HTR-8/SVneo (cell line): ENCODE results near the gene MGRN1.

Experiments
- DNase-seq: peaks from one replicate; pipeline ENCODE4 v3.0.0; 2011; ENCODE audit warnings: low spot score, mixed read lengths; ENCODE audit not compliant: insufficient read length
- FAIRE-seq: peaks from 2 replicates; lab custom pipeline; 2011; peaks lifted over from hg19 to GRCh38; lab: Jason Lieb, UNC

Gene MGRN1

DNA sequence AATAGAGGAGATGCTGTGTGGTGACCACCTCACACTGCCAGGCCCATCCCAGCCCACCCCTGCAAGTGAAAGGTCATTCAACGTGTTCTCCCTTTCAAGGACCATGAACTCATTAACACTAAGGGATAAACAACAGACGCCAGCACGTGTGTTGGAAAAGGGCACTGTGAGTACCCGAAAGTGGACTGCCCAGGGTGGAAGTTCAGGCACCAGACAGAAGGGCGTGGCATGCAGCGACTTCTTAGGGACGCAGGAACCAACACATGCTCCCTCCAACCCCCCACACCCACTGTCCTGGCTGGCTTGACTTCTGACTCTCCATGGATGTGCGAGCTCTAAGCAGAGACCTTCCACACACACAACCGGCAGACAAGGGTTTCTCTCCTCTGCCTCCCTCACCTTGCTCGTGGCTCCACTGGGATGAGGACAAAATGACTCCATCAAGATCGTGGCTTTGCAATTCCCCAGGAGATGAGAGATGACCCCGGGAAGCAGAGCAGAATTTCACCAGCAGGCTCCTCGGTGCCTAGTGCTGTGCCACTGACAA, 20.9 kb upstream of the MGRN1 start:
- DNase-seq (no peak), FAIRE-seq (no peak)

DNA sequence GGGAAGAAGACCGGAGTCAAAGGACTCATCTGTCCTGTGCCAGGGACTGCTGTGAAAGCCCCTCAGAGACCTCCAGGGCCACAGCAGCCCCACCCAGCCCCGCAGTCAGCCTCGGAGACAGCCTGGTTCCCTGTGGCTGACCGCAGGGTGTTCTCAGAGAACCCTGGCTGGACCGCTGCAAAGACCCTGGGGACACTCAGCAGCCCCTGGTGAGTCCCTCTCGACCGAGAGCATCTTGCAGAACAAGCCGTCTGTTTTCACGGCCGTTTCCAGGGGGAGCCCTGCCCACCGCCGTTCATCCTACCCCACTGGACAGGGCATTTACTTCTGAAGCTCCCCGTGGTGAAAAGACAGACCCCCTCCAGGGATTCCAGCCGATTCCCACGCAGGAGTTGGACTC, 20.2 kb upstream of the MGRN1 start:
- DNase-seq (no peak), FAIRE-seq (no peak)

DNA sequence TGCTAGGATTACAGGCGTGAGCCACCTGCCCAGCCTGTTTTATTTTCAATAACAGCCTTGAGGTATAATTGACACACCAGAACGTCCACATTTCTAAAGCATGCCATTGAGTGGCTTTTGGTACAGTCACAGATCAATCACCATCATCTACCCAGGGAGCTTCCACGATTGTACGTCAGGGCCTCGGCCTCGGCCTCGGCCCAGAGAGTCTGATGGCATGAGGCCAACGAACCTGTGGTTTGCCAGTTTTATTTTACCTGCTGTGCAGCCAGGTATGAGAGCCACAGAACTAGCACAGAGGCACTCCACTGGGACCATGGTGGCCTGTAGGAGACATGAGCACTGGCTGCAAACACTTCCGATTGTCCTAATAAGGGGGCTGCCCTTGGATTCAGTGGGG, 18.3 kb upstream of the MGRN1 start:
- no peak for FAIRE-seq
- DNase-seq, result no peak

DNA sequence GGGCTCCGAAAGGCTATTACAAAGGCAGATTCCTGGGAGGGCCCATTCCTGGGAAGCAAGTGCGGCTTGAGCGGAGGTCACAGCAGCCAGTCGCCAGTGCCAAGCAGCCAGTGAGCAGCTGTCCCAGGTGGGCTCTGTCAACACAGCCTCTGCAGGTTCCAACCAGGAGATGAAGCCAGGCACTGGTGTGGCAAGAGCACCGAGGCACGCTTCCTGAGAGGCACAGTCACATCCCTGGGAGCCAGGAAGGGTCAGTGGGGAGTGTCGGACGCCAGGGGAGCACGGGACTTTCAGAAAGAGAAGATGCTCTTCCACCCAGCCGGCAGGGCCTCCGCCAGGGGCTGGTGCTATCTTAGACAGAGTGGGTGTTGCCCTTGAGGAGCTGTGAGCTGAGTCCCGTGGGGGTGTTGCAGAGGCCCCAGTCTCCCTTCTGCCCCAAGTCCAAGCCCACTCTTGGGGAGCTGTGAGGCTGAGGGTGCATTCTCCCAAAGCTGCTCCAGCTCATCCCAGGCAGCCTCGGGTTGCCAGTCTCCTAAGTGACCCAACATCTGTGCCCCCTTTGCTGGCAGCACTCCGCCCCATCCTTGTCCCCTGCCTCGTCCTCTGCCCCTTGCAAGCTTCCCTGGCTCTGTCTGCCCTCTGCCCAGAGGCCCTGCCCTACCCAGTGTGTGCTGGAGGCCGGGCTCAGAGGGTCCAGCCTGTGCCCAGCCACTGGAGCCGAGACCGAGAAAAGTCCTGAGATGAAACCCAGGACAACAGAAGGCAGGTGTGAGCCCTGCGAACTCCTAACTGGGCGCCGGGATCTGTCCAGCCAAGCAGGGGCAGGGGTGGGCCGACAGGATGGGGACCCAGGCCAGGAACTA, 16.6 kb upstream of the MGRN1 start:
- FAIRE-seq, result no peak
- DNase-seq, result no peak

DNA sequence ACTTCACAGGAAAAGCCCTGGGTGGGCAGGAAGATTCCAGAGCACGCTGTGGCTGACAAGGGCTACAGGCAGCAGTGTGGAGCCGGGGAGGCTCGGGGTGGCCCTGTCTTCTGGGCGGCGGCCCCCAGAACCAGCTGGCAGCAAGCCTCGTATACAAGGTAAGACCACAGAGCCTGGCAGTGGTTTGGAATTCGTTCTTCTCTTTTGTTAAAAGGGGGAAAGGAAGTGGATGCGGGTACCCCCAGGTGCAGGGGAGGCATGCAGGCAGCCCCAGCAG, 16.0 kb upstream of the MGRN1 start:
- DNase-seq, result no peak
- no peak for FAIRE-seq

DNA sequence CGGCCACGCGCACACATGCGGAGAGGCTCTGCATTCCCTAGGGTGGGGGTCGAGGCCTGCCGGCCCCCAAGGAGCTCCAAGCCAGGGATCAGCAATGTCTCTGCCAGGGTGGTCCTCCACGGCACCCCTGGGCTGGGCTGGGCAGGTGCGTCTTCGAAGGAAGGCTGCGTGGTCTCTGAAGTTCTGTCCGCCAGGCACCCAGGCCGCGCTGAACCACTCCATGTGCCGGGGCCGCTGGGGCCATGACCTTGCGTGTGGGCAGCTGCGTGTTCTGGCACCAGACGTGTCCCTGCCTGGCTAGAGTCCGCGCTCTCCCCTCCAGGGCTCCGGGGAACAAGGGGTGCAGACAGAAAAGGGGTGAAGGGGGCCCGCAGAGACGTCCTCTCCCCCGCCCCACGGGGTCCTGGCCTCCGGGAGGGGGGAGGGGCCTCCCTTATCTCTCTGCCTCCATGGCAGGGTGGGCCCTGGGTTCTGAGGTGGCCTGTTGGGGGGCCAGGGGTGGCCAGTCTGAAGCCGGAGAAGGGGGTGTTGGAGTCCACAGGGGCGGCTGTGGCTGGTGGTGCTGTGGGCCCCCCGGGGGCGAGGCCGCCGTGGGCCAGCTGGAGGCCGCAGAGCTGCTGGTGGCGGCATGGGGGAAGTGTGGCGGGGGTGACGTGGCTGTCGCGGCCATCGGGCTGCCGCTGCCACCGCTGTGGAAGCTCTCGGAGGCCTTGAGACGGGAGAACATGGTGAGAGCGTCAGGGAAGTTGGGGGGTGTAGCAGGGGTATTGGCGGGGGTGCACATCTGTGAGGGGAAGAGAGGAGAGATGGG, 15.2 kb upstream of the MGRN1 start:
- DNase-seq, result no peak
- no peak for FAIRE-seq

DNA sequence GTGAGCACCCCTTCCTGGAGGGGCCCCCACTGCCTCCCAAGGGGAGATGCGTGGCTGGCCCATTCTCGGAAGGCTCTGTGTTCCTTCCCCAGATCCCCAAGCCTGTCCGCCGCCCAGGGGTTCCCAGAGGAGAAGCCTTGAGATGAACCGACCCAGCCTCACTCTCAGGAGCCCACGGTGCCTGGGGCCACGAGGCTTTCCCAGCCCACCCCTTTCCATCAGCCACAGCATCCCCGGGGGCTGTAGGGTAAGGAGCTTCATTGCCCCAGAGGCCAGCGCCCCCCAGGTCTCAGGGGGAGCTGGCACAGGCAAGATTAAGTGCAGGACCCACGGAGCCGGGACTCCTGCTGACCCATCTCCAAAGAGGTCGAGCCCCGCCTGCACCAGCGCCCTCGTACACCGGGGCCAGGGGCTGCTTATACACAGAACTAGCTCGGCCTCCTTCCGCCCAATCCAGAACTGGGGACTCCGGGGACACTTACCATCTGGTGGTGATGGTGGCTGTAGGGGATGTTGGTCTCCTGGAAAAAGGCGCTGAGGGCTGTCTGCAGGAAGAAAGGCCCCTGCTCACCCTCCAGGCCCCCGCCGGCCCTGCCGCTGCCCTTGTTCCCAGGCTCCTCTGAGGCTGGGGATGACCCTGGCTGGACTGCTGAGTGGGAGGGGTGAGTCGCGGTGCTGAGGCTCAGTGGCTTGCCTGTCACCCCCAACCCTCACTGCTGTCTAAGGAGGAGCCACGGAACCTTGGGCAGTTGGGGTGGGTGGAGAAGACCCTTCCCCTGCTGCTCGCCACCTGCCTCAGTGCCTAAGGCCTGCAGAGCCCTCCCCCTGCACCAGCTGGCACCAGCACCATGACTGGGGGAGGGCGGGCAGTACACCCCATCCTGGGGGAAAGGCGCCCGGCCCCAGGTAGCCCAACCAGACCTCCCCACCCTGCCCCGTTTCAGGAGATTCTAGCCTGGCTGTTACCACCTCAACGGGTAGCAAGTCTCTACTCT, 14.3 kb upstream of the MGRN1 start:
- no peak for FAIRE-seq
- DNase-seq, result no peak

DNA sequence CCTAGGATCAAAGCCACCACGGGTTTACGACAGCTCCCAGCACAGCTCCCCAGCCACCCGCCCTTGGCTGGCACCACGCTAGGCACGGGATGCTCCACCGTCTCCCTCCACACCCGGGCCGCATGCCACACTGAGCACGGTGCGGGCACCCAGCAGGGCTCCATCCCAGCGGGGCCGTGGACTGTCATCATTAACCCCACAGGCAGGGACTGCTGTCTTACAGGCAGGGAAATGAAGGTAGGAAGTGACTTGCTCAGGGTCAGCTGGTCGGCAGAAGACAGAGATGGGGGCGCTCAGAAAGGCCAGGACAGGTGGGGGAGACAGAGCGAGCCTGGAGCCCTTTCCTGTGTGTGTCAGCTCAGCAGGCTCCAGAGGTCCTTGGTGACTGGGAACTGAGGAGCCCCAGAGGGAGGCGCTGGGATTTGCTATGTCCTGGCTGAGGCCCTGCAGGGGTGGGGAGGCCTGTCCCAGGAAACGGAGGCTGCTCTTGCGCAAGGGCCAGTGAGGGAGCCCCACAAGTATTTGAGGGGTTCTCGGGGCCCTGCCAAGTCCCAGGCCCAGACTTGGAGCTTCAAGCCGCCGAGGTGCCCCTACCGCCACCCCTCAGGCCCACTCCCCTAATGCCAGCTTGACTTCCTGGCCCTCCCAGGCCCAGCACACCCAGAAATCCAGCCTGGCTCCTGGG, 13.1 kb upstream of the MGRN1 start:
- peak; percentile 16 for FAIRE-seq
- peak; percentile 23 for DNase-seq

DNA sequence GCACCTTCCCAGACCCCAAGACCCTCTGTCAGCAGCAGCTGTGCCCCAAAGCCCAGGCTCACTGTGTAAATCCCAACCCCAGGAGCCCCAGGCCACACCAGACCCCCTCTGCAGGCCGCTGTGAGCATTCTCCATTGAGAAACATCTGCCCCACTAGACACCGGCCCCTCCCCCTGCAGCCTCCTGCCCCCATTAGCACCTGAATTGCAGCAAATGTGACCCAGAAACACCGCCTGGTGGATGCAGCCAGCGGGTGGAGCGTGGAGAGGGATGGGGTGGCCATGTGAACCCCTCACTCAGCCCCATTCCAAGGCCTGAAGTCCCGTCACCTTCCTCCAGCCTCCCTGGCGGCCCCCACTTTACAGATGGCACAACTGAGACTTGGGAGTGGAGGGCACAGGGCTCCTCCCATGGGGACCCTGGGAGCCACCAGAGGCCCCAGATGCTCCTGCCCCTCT, 12.1 kb upstream of the MGRN1 start:
- FAIRE-seq, result no peak
- no peak for DNase-seq

DNA sequence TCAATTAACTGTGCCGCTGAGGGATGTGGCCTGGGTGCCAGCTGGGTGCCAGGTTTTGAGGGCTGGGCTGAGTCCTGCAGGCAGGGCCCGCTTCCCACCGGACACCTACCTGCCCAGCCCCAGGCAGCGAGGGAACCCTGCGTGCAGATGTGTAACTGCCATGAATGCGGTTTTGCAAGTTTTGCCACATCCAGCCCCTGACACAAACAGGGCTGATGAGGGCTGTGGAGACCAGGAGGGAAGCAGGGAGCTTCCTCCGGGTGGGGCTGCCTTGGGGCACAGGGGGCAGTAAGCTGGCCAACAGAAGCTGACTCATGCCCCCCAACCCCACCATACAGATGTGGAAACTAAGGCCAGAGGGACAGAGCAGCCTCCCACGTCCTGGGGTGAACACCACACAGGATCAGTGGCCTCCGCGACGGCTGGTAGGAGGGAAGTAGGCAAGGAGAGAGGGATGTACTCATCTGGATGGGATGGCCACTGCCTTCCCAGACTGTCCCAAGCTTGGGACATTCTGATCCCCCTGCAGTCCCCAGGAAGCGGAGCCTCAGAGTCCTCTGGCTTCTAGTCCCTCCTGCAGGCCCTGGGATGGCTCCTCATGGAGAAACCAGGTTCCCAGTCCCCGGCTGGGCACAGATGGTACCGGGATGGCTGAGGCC, 11.5 kb upstream of the MGRN1 start:
- FAIRE-seq (no peak), DNase-seq (no peak)

DNA sequence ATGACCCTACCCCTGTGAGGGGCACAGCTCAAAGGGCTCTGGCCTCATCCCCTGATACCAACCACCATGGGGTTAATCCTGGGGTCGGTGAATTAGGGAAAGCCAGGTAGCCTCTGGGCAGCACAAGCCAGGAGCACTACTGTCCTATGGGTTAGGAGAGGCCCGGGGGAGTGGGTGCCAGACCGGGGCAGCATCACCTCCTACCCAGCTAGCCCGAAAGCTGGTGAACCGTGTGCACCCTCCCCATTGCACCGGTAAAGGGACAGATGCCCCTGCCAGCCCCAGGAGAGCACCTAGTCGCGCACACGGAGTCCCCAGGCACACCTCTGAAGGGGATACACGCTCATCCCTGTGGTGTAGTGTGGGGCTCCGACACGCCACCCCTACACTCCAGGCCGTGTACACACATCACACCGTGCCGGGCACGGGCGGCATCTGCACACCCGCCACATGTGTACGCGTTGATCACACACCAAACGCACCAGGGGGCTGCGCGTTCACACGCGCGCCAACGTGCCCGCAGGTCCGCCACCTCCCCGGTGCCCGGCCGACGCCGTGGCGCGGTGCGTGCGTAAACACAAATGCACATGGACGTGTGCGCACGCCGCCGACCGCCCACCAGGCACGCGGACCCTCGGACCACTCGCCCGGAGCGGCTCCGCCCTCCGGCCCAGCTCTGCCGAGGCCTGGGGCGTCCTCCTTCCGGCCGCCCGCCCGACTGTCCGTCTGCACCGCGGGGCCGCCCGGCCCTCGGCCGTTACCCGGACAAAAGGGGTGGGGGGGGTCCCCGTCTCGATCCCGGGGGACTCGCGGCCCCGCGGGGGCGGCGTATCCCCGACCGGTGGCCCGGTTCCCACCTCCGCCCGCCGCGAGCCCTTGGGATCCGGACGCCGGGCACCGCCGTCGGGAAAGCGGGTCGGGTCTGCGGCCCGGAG, 10.7 kb upstream of the MGRN1 start:
- FAIRE-seq (peak; percentile 95), DNase-seq (peak; percentile 37)

DNA sequence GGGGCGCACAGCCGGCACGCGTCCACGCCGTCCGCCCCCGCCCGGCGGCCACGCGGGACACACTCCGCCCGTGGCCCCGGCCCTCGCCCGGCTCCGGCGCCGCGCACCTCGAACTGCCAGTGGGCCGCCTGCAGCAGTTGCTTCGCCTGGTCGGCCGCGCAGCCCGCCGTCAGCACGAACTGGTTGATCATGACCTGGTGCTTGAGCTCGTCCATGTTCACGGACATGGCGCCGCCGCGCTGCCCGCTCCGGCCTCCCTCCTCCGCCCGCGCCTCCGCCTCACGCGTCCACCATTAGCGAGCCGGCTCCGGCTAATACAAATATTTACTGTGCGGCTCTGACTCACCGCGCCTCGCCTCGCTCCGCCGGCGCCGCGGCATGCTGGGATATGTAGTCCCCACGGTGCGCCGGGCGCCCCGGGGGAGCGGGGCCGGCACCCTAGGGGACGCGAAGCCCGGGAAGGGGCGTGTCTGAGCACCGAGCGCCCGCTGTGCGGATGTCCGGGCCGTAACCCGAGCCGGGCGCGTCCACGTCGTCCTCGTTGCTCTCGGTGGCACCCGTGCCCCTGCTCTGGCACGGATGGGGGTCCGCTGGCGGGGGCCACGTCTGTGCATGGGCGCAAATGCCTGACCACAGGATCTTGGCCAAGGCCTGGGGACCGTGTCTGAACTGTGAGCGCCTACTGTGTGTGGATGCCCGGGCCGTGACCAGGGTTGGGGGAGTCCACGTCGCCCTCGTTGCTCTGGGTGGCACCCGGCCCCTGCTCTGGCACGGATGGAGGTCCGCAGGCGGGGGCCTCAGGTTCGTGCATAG, 9.8 kb upstream of the MGRN1 start, which contains the start of gene UBALD1:
Gene UBALD1, minus strand, starts transcription at position 318 of the 813 bp plus-strand sequence. Its CDS starts 91 bp downstream, at position 227.
- FAIRE-seq (peak; percentile 96), DNase-seq (peak; percentile 89)

DNA sequence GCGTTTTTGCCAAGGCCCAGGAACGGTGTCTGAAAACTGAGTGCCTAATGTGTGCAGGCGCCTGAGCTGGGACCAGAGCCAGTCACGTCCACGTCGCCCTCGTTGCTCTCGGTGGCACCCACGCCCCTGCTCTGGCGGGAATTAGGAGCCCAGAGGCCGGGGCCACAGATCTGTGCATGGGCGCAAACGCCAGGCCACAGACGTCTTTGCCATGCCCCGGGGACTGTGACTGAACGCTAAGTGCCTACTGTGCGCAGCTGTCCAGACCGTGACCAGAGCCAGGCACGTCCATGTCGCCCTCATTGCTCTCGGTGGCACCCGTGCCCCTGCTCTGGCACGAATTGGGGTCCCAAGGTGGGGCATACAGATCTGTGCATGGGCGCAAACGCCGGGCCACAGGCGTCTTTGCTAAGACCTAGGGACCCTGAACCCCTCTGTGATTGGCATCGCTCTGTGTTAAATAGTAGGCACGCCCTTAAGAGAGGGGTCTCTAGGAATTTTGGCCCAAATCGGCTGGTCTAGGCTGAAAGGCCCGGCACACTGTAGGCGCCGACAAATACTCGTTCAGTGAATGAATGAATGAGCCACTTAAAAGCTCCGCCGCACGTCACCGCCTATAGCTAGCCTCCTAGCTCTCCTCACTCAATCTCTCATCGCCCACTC, 9.1 kb upstream of the MGRN1 start:
- DNase-seq, result no peak
- FAIRE-seq, result no peak

DNA sequence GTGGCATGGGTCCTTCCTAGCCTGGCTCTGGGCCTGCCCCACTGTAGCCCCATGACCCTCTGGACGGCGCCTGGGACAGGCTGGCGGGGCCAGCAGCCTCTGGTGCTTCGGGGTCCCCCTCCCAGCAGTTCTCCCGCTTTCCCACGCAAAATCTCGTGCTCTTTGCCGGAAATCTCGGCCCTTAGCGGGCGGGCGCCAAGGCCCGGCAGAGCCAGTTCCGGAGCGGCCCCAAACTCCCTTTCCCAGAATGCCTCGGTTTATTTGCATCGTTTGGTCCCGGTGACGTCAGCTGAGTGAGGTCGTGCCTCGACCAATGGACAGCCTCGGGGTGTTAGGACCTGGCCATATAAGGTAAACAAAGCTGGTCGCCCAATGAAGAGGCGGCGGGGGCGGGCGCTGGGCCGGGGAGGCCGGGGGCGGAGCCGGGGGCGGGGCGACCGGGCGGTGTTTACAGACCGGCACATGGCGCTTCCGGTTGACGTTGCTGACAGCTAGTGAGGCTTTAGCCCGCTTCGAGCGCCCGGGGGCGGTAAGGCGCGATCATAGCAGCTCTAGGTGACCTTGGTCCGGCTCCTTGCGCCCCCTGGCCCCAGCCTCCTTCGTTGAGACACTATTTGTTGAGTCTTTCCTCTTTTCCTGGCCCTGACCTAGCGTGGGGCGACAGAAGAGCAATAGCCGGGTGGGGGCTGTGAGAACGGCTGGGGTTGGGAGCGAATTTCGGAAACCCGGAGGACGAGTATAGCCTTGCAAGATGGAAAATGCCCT, 8.4 kb upstream of the MGRN1 start:
- DNase-seq, result peak; percentile 99
- FAIRE-seq, result peak; percentile 98

DNA sequence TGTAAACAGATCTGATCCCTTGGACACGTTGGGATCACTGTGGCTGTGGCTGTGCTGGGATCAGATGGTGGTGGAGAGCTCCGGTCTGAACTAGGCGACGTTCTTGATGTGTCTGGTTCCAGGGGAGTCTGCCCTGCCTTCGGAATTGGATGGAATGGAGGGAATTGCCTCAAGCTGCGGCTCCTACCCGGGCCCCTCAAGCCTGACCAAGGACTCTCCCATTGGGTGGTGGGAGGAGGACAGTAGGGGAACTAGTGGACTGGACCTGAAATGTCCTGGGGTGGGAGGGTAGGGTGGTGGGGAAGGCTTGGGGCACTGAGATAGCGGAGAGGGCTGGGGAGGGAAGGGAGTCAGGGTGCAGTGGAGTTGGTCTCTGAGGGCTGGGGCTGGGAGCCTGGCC, 6.7 kb upstream of the MGRN1 start:
- FAIRE-seq, result no peak
- DNase-seq, result no peak
